Umbilical cord (tissue), 2 donors: ENCODE data around the gene KIAA1958. TPM values are rescaled to one million over a fixed set of nuclear protein-coding genes. Genes with fewer than 3 reads are reported as not detected.
"Not testable (repeated sequence)": the region's sequence is repeated elsewhere in the genome, so short reads cannot be mapped to it uniquely, and the experiment has no call there.

Experiments used
- DNase-seq: peaks from one replicate; pipeline ENCODE4 v3.0.0-alpha.2; 2015; ENCODE audit warnings: low spot score
- total RNA-seq: library from RNA; depleted of rRNA; stranded (reverse); fragments of >200 nt; gene quantifications from one replicate; pipeline ENCODE4 v1.2.3, GENCODE V29; 2014; ENCODE audit warnings: low replicate concordance; ENCODE audit not compliant: insufficient read depth

The KIAA1958 gene
- total RNA-seq, 1 donor from 2014 or later, result 2.6 TPM

- DNase-seq, result no peak
Observed at GRCh38 chr9:112554516-112554915, 67.9 kb downstream of the KIAA1958 start.

DNA sequence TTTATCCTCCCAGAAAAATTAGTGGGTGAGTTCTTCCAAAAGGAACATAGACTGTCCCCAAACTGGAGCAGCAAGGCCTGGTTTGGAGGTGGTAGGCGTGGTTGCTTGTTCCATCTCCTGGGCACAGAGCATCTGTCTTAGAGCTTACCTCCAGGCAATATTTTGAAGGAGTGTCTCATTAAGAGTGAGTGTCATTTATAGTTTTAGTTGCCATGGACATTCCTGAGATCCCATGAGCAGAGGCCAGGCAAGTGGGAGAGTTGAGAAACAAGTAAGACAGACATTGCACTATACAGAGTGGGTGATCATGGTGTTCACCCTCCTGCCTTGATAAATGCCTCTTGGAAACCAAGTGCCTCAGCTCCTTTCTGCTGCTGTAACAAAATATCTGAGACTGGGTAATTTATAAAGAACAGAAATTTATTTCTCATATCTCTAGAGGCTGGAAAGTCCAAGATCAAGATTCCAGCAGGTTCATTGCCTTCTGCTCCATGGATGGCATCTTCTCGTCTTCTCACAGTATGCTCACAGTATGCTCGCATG, 68.5 kb downstream of the KIAA1958 start:
- no peak for DNase-seq

- DNase-seq, result no peak
Observed at GRCh38 chr9:112555844-112556482, 69.3 kb downstream of the KIAA1958 start.

DNA sequence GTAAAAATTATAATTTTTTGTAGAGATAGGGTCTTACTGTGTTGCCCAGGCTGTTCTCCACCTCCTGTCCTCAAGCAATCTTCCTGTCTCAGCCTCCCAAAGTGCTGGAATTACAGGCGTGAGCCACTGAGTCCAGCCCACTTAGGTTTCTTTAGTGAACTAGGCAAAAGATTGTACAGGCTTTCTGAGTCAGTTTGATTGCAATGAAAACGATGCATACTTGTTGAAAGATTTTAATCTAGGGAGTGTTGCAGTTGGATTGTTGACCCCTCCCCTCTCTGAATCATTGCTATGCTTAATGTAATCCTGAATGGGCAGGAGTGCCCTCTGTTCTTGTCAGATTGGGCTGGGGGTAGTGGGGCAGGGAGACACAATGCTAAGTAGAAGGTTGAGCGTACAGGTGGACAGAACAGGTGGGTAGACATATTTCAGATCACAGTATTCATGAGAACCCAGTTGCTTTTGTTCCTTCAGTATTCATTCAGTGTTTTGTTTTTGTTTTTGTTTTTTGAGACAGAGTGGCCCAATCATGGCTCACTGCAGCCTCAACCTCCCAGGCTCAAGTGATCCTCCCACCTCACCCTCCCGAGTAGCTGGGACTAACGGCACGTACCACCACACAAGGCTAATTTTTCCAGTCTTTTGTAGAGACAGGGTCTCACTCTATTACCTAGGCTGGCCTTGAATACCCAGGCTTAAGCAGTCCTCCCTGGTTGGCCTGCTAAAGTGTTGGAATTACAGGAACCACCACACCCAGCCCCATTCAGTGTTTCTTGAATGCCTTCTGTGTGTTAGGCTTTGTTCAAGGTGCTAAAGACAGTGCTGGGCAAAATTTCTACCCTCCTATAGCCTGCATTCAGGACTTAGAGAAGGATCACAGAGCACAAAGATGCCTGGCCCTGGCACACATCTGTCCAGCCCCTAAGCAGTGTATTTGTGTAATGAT, 70.1 kb downstream of the KIAA1958 start:
- no peak for DNase-seq

DNA sequence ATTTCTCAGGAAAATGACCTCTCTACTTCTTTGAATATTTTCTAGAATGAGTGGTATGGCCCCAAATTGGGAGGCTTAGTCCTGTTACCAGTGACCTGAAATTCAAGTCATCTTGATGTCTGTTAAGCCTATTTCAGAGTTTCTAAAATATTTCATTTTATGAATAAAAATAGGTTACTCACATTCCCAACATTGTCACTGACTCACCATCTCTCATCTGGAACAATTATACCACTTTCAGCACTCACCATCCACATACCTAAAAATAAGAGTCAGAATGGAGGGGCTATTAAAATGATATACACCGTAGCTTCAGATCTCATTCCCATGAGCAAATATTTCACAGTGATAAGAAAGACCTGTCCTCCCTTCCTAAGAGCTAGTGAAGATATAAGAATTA, 71.8 kb downstream of the KIAA1958 start:
- DNase-seq, result no peak

DNA sequence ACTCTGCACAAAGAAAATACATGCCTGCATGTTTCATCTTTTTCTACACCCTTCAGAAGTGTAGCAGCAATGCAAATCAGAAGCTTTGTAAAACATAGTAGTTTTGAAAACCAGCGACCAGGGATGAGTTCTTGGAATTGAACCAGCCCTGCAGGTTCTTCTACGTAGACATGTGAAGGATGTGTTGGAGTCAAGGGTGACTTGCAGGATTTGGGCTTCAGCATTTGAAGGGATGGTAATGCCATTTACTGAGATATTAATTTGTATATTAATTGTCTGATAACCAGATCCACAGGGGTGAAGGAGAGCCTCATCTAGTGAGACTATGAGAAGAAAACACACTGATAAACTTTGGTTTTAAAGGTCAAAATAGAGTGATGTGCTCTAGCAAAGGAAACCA, 72.4 kb downstream of the KIAA1958 start:
- DNase-seq, result no peak

GRCh38 chr9:112559629-112560413, 73.2 kb downstream of the KIAA1958 start:
- DNase-seq, result no peak

DNA sequence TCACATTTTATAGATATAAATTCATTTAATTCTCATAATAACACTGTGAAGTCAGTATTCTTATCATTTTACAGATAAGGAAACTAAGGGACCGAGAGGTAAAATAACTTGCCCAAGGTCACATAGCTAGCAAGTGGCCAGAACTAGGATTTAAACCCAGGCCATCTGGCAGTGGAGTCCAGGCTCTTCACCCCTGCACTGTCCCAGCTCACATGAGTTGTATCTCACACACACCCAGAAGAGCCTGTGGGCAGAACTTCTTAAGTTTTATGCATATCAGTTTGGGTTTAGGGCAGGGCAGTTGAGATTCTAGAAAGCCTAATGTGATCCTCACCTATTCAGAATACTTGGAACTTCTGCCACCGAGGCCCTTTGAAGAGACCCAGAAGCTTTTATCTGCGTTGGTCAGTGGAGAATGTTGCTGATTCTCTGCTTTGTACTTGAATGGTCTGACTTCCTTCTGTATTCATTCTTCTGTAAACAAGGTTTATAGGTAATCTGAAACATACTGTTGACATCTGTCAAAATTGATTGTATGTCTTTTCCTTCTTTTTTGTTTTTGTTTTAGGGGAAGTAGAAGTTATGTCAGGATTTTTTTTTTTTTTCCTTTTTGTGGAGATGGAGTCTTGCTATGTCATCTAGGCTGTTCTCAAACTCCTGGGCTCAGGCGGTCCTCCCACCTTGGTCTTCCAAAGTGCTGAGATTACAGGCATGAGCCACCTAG, 75.8 kb downstream of the KIAA1958 start:
- DNase-seq, result no peak

GRCh38 chr9:112569186-112569585, 82.6 kb downstream of the KIAA1958 start:
- DNase-seq, result no peak

- DNase-seq, result no peak
Observed at GRCh38 chr9:112570671-112571167, 84.1 kb downstream of the KIAA1958 start.

GRCh38 chr9:112571624-112572355, 85.2 kb downstream of the KIAA1958 start:
- DNase-seq, result no peak

- no peak for DNase-seq
Observed at GRCh38 chr9:112572416-112572815, 85.8 kb downstream of the KIAA1958 start.

GRCh38 chr9:112574008-112574407, 87.4 kb downstream of the KIAA1958 start:
- no peak for DNase-seq

DNA sequence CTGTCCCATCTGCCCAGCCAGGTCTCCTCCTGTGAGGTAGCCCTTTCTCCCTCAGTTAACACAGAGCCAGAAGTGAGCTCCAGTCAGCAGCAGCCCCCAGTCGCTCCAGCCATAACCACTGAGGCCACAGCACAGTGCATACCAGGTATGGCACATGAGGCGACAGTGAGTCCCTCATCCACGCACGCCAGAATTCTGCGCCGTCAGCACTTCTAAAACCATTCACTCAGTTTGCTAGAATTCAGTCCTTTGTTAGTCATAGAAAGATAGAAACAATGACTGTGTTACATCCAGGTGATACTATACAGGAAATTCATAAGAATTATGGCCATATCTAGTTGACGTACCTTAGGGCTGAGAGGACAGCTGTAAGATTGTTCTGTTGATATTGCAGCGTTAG, 88.5 kb downstream of the KIAA1958 start:
- no peak for DNase-seq

- no peak for DNase-seq
Observed at GRCh38 chr9:112581469-112582176, 95.0 kb downstream of the KIAA1958 start.

GRCh38 chr9:112582371-112583262, 96.0 kb downstream of the KIAA1958 start:
- DNase-seq, result no peak

- no peak for DNase-seq
Observed at GRCh38 chr9:112586599-112587155, 100.0 kb downstream of the KIAA1958 start.

GRCh38 chr9:112591875-112592274, 105.2 kb downstream of the KIAA1958 start:
- not testable (repeated sequence) for DNase-seq
